Liver (tissue), 9 donors: ENCODE results near the gene YIPF4. TPM values are rescaled to one million over a fixed set of nuclear protein-coding genes. Genes with fewer than 3 reads are reported as not detected.
A peak's percentile ranks its signal among the peaks of the same experiment; 100 is the strongest.

Experiments
- DNase-seq: peaks from one replicate; pipeline ENCODE4 v3.0.0-alpha.2; 2017; ENCODE audit warnings: low spot score
- H3K27ac ChIP-seq, 2 donors: one replicate each; pipeline ENCODE4 v1.7.0; 2013; ENCODE audit warnings: inconsistent platforms in 2 of 2, low read length in 2 of 2, control low read depth in 1 of 2, low read depth in 1 of 2, mild to moderate bottlenecking in 1 of 2
- H3K27me3 ChIP-seq, 4 donors: one replicate each; pipeline versions ENCODE4 v1.6.1 to v1.7.0; 2013; ENCODE audit warnings: low read length in 3 of 4, inconsistent platforms in 1 of 4, mild to moderate bottlenecking in 1 of 4, moderate library complexity in 1 of 4; ENCODE audit not compliant: control insufficient read depth in 4 of 4, insufficient read depth in 4 of 4
- H3K36me3 ChIP-seq, 4 donors: one replicate each; pipeline versions ENCODE4 v1.6.1 to v1.7.0; 2013; ENCODE audit warnings: low read length in 3 of 4, mild to moderate bottlenecking in 3 of 4, low read depth in 1 of 4, moderate library complexity in 1 of 4; ENCODE audit not compliant: control insufficient read depth in 4 of 4, insufficient read depth in 3 of 4
- H3K4me1 ChIP-seq, 4 donors: one replicate each; pipeline versions ENCODE4 v1.6.1 to v1.7.0; 2013; ENCODE audit warnings: low read length in 3 of 4, mild to moderate bottlenecking in 3 of 4, moderate library complexity in 1 of 4; ENCODE audit not compliant: control insufficient read depth in 4 of 4, insufficient read depth in 4 of 4
- H3K4me3 ChIP-seq, 3 donors: one replicate each; pipeline versions ENCODE4 v1.6.1 to v1.7.0; 2013; ENCODE audit warnings: low read length in 3 of 3, control low read depth in 1 of 3, low read depth in 1 of 3, mild to moderate bottlenecking in 1 of 3
- H3K9ac ChIP-seq, 2 donors: one replicate each; pipeline ENCODE4 v1.7.0; 2013; ENCODE audit warnings: low read length in 2 of 2, mild to moderate bottlenecking in 2 of 2, moderate library complexity in 2 of 2, control low read depth in 1 of 2, low read depth in 1 of 2
- H3K9me3 ChIP-seq, 4 donors: one replicate each; pipeline versions ENCODE4 v1.6.1 to v1.7.0; 2013; ENCODE audit warnings: low read length in 3 of 4; ENCODE audit not compliant: control insufficient read depth in 4 of 4
- CTCF ChIP-seq: fragments of 150-350 bp; IDR thresholded peaks from 2 replicates; pipeline ENCODE4 v1.5.1; 2017; ENCODE audit warnings: improper control_type of control experiment, low read depth, low read length; ENCODE audit not compliant: missing input control
- EGR1 ChIP-seq, 2 donors: IDR thresholded peaks; 2 replicates each; pipeline ENCODE4 v1.6.1; 2016 to 2018; ENCODE audit warnings: antibody characterized with exemption in 2 of 2, low read depth in 2 of 2
- FOXA1 ChIP-seq: IDR thresholded peaks from 2 replicates; pipeline ENCODE4 v1.6.1; 2016; ENCODE audit warnings: antibody characterized with exemption
- FOXA2 ChIP-seq: IDR thresholded peaks from 2 replicates; pipeline ENCODE4 v1.6.1; 2016; ENCODE audit warnings: antibody characterized with exemption
- GABPA ChIP-seq, 2 donors: IDR thresholded peaks in 1 of 2; conservative IDR thresholded peaks in 1 of 2; 2 replicates each; pipeline ENCODE4 v1.6.1; 2016; ENCODE audit warnings: antibody characterized with exemption in 2 of 2, mild to moderate bottlenecking in 1 of 2, moderate library complexity in 1 of 2
- HNF4A ChIP-seq, 2 donors: conservative IDR thresholded peaks; 2 replicates each; pipeline ENCODE4 v1.6.1; 2016; ENCODE audit warnings: antibody characterized with exemption in 2 of 2, mild to moderate bottlenecking in 2 of 2
- HNF4G ChIP-seq: IDR thresholded peaks from 2 replicates; pipeline ENCODE4 v1.6.1; 2016; ENCODE audit warnings: antibody characterized with exemption
- JUND ChIP-seq, 2 donors: IDR thresholded peaks; 2 replicates each; pipeline ENCODE4 v1.6.1; 2016; ENCODE audit warnings: antibody characterized with exemption in 2 of 2
- NR2F2 ChIP-seq: IDR thresholded peaks from 2 replicates; pipeline ENCODE4 v1.6.1; 2016; ENCODE audit warnings: antibody characterized with exemption
- RAD21 ChIP-seq, 2 donors: IDR thresholded peaks; 2 replicates each; pipeline ENCODE4 v1.6.1; 2016; ENCODE audit warnings: antibody characterized with exemption in 2 of 2, mild to moderate bottlenecking in 2 of 2
- REST ChIP-seq: IDR thresholded peaks from 2 replicates; pipeline ENCODE4 v1.6.1; 2016; ENCODE audit warnings: antibody characterized with exemption, mild to moderate bottlenecking
- RXRA ChIP-seq, 2 donors: IDR thresholded peaks; 2 replicates each; pipeline ENCODE4 v1.6.1; 2017 to 2018; ENCODE audit warnings: antibody characterized with exemption in 2 of 2, mild to moderate bottlenecking in 1 of 2
- SP1 ChIP-seq: IDR thresholded peaks from 2 replicates; pipeline ENCODE4 v1.6.1; 2018; ENCODE audit warnings: antibody characterized with exemption, mild to moderate bottlenecking
- TAF1 ChIP-seq: conservative IDR thresholded peaks from 2 replicates; pipeline ENCODE4 v1.6.1; 2016; ENCODE audit warnings: antibody characterized with exemption, mild to moderate bottlenecking
- YY1 ChIP-seq: IDR thresholded peaks from 2 replicates; pipeline ENCODE4 v1.6.1; 2016; ENCODE audit warnings: antibody characterized with exemption, mild to moderate bottlenecking
- ZBTB33 ChIP-seq: IDR thresholded peaks from 2 replicates; pipeline ENCODE4 v1.6.1; 2016; ENCODE audit warnings: antibody characterized with exemption
- WGBS: extraction: QIAGEN DNeasy Blood & Tissue Kit; methylation state at CpG from one replicate; pipeline ENCODE4 v1.1.7; 2013; 5-methylcytosine and 5-hydroxymethylcytosine counted together
- polyA plus RNA-seq, 2 donors: library from polyadenylated mRNA; stranded (reverse) in 1 of 2; unstranded in 1 of 2; fragments of 200-250 nt in 1 of 2; fragments of >200 nt in 1 of 2; fragmentation: Nextera tagmentation in 1 of 2; extraction: Ambion mirVana in 1 of 2; gene quantifications; one replicate each; pipeline versions ENCODE4 v1.2.1 to v1.2.3, GENCODE V29; 2013 to 2015
- total RNA-seq, 2 donors: library from RNA; depleted of rRNA; stranded (reverse); fragments of >200 nt; gene quantifications; one replicate each; pipeline ENCODE4 v1.2.3, GENCODE V29; 2014
- TF ChIP-seq, protein P1 (sequence below): IDR thresholded peaks from 2 replicates; pipeline ENCODE4 v1.6.1; 2016; ENCODE audit warnings: antibody characterized with exemption
- TF ChIP-seq, protein P2 (sequence below): IDR thresholded peaks from 2 replicates; pipeline ENCODE4 v1.6.1; 2016; ENCODE audit warnings: antibody characterized with exemption
- donor health status: healthy.
- donor health status: healthy.
- donor health status: healthy.
- donor health status: healthy.
- donor health status: healthy.

YIPF4 gene
- total and polyA plus RNA-seq, 4 donors = 11.6 to 38.4 (median 14.4) TPM

DNA sequence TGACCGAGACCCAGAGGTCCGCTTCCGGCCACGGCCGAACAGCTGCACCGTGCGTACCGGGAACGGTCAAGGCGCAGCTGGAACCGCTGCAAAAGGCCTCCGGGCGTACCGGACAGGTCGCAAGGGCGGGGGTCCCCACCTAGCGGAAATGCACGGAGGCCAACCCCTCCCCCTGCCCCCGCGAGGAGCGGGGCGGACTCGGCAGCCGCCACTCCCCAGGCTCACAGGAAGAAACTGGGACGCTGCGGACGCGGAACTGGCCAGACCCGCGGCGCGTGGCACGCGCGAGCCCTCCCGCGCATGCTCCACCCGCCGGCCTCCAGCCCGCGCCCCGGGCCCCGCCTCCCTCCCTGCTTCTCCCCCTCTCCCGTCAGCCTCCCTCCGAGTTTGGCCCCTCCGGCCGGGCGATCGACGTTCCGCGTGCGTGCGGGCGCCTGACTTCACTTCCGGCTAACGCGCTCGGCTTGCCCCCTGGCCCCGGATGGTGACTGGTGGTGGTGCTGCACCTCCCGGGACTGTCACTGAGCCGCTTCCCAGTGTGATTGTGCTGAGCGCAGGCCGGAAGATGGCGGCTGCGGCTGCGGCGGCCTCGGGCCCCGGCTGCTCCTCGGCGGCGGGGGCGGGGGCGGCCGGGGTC lies 79.1 kb downstream of the YIPF4 start, which contains the start of gene BIRC6:
BIRC6 (plus strand) TSS at position 343 of the 637 bp plus-strand sequence; CDS start at position 482, 139 bp downstream.
- under 1% methylated on average over 76 of the region's 76 CpGs for WGBS
- Histone ChIP-seq H3K36me3 (no peaks in the 10 kb centered on the region), H3K27ac (peak within 1 kb of the TSS; percentile 94 to 97), H3K4me1 (peaks cover 2 to 32% (median 24%) of the 10 kb centered on the region in 4 donors), H3K9me3 (no peaks in the 10 kb centered on the region), H3K9ac (peak within 1 kb of the TSS; percentile 93 to 97), H3K4me3 (peak within 1 kb of the TSS; percentile 93 to 99 (median 97)), H3K27me3 (no peaks in the 10 kb centered on the region)
- peak; percentile 94 for DNase-seq
- no peak for TF ChIP-seq ZBTB33
- no peak for TF ChIP-seq FOXA2
- peak; percentile 86 for TF ChIP-seq YY1
- TF ChIP-seq, protein P1, sequence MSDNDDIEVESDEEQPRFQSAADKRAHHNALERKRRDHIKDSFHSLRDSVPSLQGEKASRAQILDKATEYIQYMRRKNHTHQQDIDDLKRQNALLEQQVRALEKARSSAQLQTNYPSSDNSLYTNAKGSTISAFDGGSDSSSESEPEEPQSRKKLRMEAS = peak; percentile 65
- peak; percentile 86 for TF ChIP-seq REST
- no peak for TF ChIP-seq NR2F2
- TF ChIP-seq HNF4A (conservative IDR thresholded peaks at IDR 0.05) = peak; percentile 7 to 47
- TF ChIP-seq CTCF = peak; percentile 4
- TF ChIP-seq HNF4G = no peak
- TF ChIP-seq, protein P2, sequence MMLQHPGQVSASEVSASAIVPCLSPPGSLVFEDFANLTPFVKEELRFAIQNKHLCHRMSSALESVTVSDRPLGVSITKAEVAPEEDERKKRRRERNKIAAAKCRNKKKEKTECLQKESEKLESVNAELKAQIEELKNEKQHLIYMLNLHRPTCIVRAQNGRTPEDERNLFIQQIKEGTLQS = no peak
- peak in 1 of 2 donors; percentile 3 for TF ChIP-seq RXRA (IDR thresholded peaks at IDR 0.05)
- TF ChIP-seq JUND (IDR thresholded peaks at IDR 0.05) = peak in 1 of 2 donors; percentile 9
- TF ChIP-seq RAD21 (IDR thresholded peaks at IDR 0.05) = peak in 1 of 2 donors; percentile 10
- peak; percentile 13 for TF ChIP-seq FOXA1
- TF ChIP-seq SP1 = peak; percentile 46
- TF ChIP-seq GABPA (IDR thresholded peaks at IDR 0.05 in 1 of 2, conservative IDR thresholded peaks at IDR 0.05 in 1 of 2) = peak; percentile 75 to 90
- peak; percentile 85 for TF ChIP-seq TAF1
- no peak for TF ChIP-seq EGR1 (IDR thresholded peaks at IDR 0.05; ENCODE audit: low read depth in 2 of 2)
